ENCODE measurements around the gene ABCA4.
A peak's percentile ranks its signal among the peaks of the same experiment; 100 is the strongest.

Gene ABCA4

GRCh38 chr1:93997756-93998155 lies 123.2 kb downstream of the ABCA4 start:
- no peak overlapping the region for H3K23ac ChIP-seq (ENCODE audit: low read depth, low read length, poor library complexity)
- DNase-seq (ENCODE audit: low spot score), result no peak
- no peak overlapping the region for H4K8ac ChIP-seq (ENCODE audit: low read depth, low read length)
- H3K27ac ChIP-seq (replicated peaks; ENCODE audit: low read length), result no peak overlapping the region
- H2BK15ac ChIP-seq (ENCODE audit: low read length), result no peak overlapping the region
- H3K4ac ChIP-seq (ENCODE audit: low read length), result no peak overlapping the region
- H3K4me1 ChIP-seq (ENCODE audit: control insufficient read depth in 2 of 2, insufficient read depth in 1 of 2, low read depth in 1 of 2, low read length in 2 of 2), result no peaks in the 10 kb centered on the region
- H2BK5ac ChIP-seq (ENCODE audit: low read length), result no peak overlapping the region
- H2BK12ac ChIP-seq (ENCODE audit: low read length), result no peak overlapping the region
- H2AK5ac ChIP-seq (ENCODE audit: low read depth, low read length), result no peak overlapping the region
- peaks cover 0 to 10% (median 0%) of the 10 kb centered on the region in 3 experiments for H3K27me3 ChIP-seq (ENCODE audit: control insufficient read depth in 3 of 3, insufficient read depth in 3 of 3, low read depth in 1 of 3, low read length in 3 of 3)
- no peaks in the 10 kb centered on the region for H3K9me3 ChIP-seq (replicated peaks in 1 of 2; ENCODE audit: control insufficient read depth in 2 of 2, insufficient read depth in 1 of 2, low read depth in 1 of 2, low read length in 2 of 2)
- no peak overlapping the region for H4K91ac ChIP-seq (ENCODE audit: low read depth, low read length, poor library complexity)
- no peaks in the 10 kb centered on the region for H3K79me1 ChIP-seq (ENCODE audit: low read depth, low read length)
- H3K4me2 ChIP-seq (ENCODE audit: insufficient read depth, low read length, poor library complexity, severe bottlenecking), result no peak overlapping the region
- no peak overlapping the region for H2BK120ac ChIP-seq (ENCODE audit: low read depth, low read length)
- H3K36me3 ChIP-seq (replicated peaks in 1 of 2; ENCODE audit: control insufficient read depth in 2 of 2, insufficient read depth in 2 of 2, low read length in 2 of 2), result no peaks in the 10 kb centered on the region
- no peak overlapping the region for H3K9ac ChIP-seq (ENCODE audit: low read depth, low read length, poor library complexity)
- no peak overlapping the region for H3K14ac ChIP-seq (ENCODE audit: low read length)
- no peak overlapping the region for H3K4me3 ChIP-seq (ENCODE audit: low read length in 2 of 2)
- no peak overlapping the region for H2AFZ ChIP-seq (ENCODE audit: low read length)
- no peak overlapping the region for H3K18ac ChIP-seq (ENCODE audit: low read length)
- no CpG with 5 or more reads among the region's 7 CpGs for WGBS, 2 donors (ENCODE audit: extremely low coverage in 2 of 2, insufficient read length in 2 of 2, insufficient replicate concordance in 1 of 2)

- no peak overlapping the region for H2BK5ac ChIP-seq (ENCODE audit: low read length)
- no peak overlapping the region for H4K8ac ChIP-seq (ENCODE audit: low read depth, low read length)
- no peak overlapping the region for H3K27ac ChIP-seq (replicated peaks; ENCODE audit: low read length)
- H2BK120ac ChIP-seq (ENCODE audit: low read depth, low read length), result no peak overlapping the region
- WGBS, 2 donors (ENCODE audit: extremely low coverage in 2 of 2, insufficient read length in 2 of 2, insufficient replicate concordance in 1 of 2), result no CpG with 5 or more reads among the region's 5 CpGs
- no peak overlapping the region for H3K4ac ChIP-seq (ENCODE audit: low read length)
- no peak overlapping the region for H2AFZ ChIP-seq (ENCODE audit: low read length)
- no peak overlapping the region for H2BK15ac ChIP-seq (ENCODE audit: low read length)
- H3K36me3 ChIP-seq (replicated peaks in 1 of 2; ENCODE audit: control insufficient read depth in 2 of 2, insufficient read depth in 2 of 2, low read length in 2 of 2), result no peaks in the 10 kb centered on the region
- H3K18ac ChIP-seq (ENCODE audit: low read length), result no peak overlapping the region
- peaks cover 0 to 10% (median 0%) of the 10 kb centered on the region in 3 experiments for H3K27me3 ChIP-seq (ENCODE audit: control insufficient read depth in 3 of 3, insufficient read depth in 3 of 3, low read depth in 1 of 3, low read length in 3 of 3)
- no peak overlapping the region for H3K4me2 ChIP-seq (ENCODE audit: insufficient read depth, low read length, poor library complexity, severe bottlenecking)
- H2BK12ac ChIP-seq (ENCODE audit: low read length), result no peak overlapping the region
- no peak overlapping the region for H3K4me3 ChIP-seq (ENCODE audit: low read length in 2 of 2)
- no peak overlapping the region for H2AK5ac ChIP-seq (ENCODE audit: low read depth, low read length)
- no peak overlapping the region for H3K23ac ChIP-seq (ENCODE audit: low read depth, low read length, poor library complexity)
- H4K91ac ChIP-seq (ENCODE audit: low read depth, low read length, poor library complexity), result no peak overlapping the region
- no peak overlapping the region for H3K9ac ChIP-seq (ENCODE audit: low read depth, low read length, poor library complexity)
- no peak for DNase-seq (ENCODE audit: low spot score)
- H3K4me1 ChIP-seq (ENCODE audit: control insufficient read depth in 2 of 2, insufficient read depth in 1 of 2, low read depth in 1 of 2, low read length in 2 of 2), result no peaks in the 10 kb centered on the region
- no peaks in the 10 kb centered on the region for H3K79me1 ChIP-seq (ENCODE audit: low read depth, low read length)
- no peak overlapping the region for H3K14ac ChIP-seq (ENCODE audit: low read length)
- no peaks in the 10 kb centered on the region for H3K9me3 ChIP-seq (replicated peaks in 1 of 2; ENCODE audit: control insufficient read depth in 2 of 2, insufficient read depth in 1 of 2, low read depth in 1 of 2, low read length in 2 of 2)
Observed at GRCh38 chr1:93995837-93996536, 125.0 kb downstream of the ABCA4 start.

- no peak overlapping the region for H4K8ac ChIP-seq (ENCODE audit: low read depth, low read length)
- H2AK5ac ChIP-seq (ENCODE audit: low read depth, low read length), result no peak overlapping the region
- no peak overlapping the region for H3K4ac ChIP-seq (ENCODE audit: low read length)
- peaks cover 0 to 14% (median 0%) of the 10 kb centered on the region in 3 experiments for H3K27me3 ChIP-seq (ENCODE audit: control insufficient read depth in 3 of 3, insufficient read depth in 3 of 3, low read depth in 1 of 3, low read length in 3 of 3)
- H3K4me2 ChIP-seq (ENCODE audit: insufficient read depth, low read length, poor library complexity, severe bottlenecking), result no peak overlapping the region
- H2BK12ac ChIP-seq (ENCODE audit: low read length), result no peak overlapping the region
- H3K14ac ChIP-seq (ENCODE audit: low read length), result no peak overlapping the region
- no peak overlapping the region for H3K27ac ChIP-seq (replicated peaks; ENCODE audit: low read length)
- no peaks in the 10 kb centered on the region for H3K36me3 ChIP-seq (replicated peaks in 1 of 2; ENCODE audit: control insufficient read depth in 2 of 2, insufficient read depth in 2 of 2, low read length in 2 of 2)
- WGBS, 2 donors (ENCODE audit: extremely low coverage in 2 of 2, insufficient read length in 2 of 2, insufficient replicate concordance in 1 of 2), result no CpG with 5 or more reads among the region's 6 CpGs
- no peaks in the 10 kb centered on the region for H3K9me3 ChIP-seq (replicated peaks in 1 of 2; ENCODE audit: control insufficient read depth in 2 of 2, insufficient read depth in 1 of 2, low read depth in 1 of 2, low read length in 2 of 2)
- no peak overlapping the region for H2BK15ac ChIP-seq (ENCODE audit: low read length)
- no peak overlapping the region for H3K9ac ChIP-seq (ENCODE audit: low read depth, low read length, poor library complexity)
- no peak overlapping the region for H3K4me3 ChIP-seq (ENCODE audit: low read length in 2 of 2)
- H2BK5ac ChIP-seq (ENCODE audit: low read length), result no peak overlapping the region
- no peak overlapping the region for H4K91ac ChIP-seq (ENCODE audit: low read depth, low read length, poor library complexity)
- no peak overlapping the region for H2BK120ac ChIP-seq (ENCODE audit: low read depth, low read length)
- H3K23ac ChIP-seq (ENCODE audit: low read depth, low read length, poor library complexity), result no peak overlapping the region
- peaks cover 0 to 3% of the 10 kb centered on the region in 2 donors for H3K4me1 ChIP-seq (ENCODE audit: control insufficient read depth in 2 of 2, insufficient read depth in 1 of 2, low read depth in 1 of 2, low read length in 2 of 2)
- no peaks in the 10 kb centered on the region for H3K79me1 ChIP-seq (ENCODE audit: low read depth, low read length)
- DNase-seq (ENCODE audit: low spot score), result no peak
- H2AFZ ChIP-seq (ENCODE audit: low read length), result peak overlapping the region; percentile 14
- H3K18ac ChIP-seq (ENCODE audit: low read length), result no peak overlapping the region
Observed at GRCh38 chr1:93993731-93994130, 127.2 kb downstream of the ABCA4 start.

GRCh38 chr1:93992954-93993353 lies 128.0 kb downstream of the ABCA4 start:
- Histone ChIP-seq H3K23ac (ENCODE audit: low read depth, low read length, poor library complexity) (no peak overlapping the region), H3K4me1 (ENCODE audit: control insufficient read depth in 2 of 2, insufficient read depth in 1 of 2, low read depth in 1 of 2, low read length in 2 of 2) (peaks cover 0 to 3% of the 10 kb centered on the region in 2 donors), H2BK12ac (ENCODE audit: low read length) (no peak overlapping the region), H3K27ac (replicated peaks; ENCODE audit: low read length) (no peak overlapping the region), H3K9ac (ENCODE audit: low read depth, low read length, poor library complexity) (no peak overlapping the region), H2AFZ (ENCODE audit: low read length) (peak overlapping the region; percentile 14), H4K91ac (ENCODE audit: low read depth, low read length, poor library complexity) (no peak overlapping the region), H2AK5ac (ENCODE audit: low read depth, low read length) (no peak overlapping the region), H3K14ac (ENCODE audit: low read length) (no peak overlapping the region), H2BK120ac (ENCODE audit: low read depth, low read length) (no peak overlapping the region), H3K4ac (ENCODE audit: low read length) (no peak overlapping the region), H4K8ac (ENCODE audit: low read depth, low read length) (no peak overlapping the region), H3K4me2 (ENCODE audit: insufficient read depth, low read length, poor library complexity, severe bottlenecking) (no peak overlapping the region), H3K4me3 (ENCODE audit: low read length in 2 of 2) (no peak overlapping the region), H3K18ac (ENCODE audit: low read length) (no peak overlapping the region), H2BK15ac (ENCODE audit: low read length) (no peak overlapping the region), H3K36me3 (replicated peaks in 1 of 2; ENCODE audit: control insufficient read depth in 2 of 2, insufficient read depth in 2 of 2, low read length in 2 of 2) (no peaks in the 10 kb centered on the region), H2BK5ac (ENCODE audit: low read length) (no peak overlapping the region), H3K79me1 (ENCODE audit: low read depth, low read length) (no peaks in the 10 kb centered on the region), H3K9me3 (replicated peaks in 1 of 2; ENCODE audit: control insufficient read depth in 2 of 2, insufficient read depth in 1 of 2, low read depth in 1 of 2, low read length in 2 of 2) (no peaks in the 10 kb centered on the region), H3K27me3 (ENCODE audit: control insufficient read depth in 3 of 3, insufficient read depth in 3 of 3, low read depth in 1 of 3, low read length in 3 of 3) (peaks cover 0 to 14% (median 0%) of the 10 kb centered on the region in 3 experiments)
- WGBS, 2 donors (ENCODE audit: extremely low coverage in 2 of 2, insufficient read length in 2 of 2, insufficient replicate concordance in 1 of 2), result no CpG with 5 or more reads among the region's 10 CpGs
- no peak for DNase-seq (ENCODE audit: low spot score)

All from neuronal stem cell (in vitro differentiated cells).